GM12865 (cell line): ENCODE results near the gene RNF207.
A peak's percentile ranks its signal among the peaks of the same experiment; 100 is the strongest.

Experiments used
- DNase-seq: peaks from one replicate; pipeline ENCODE4 v3.0.0; 2010; ENCODE audit warnings: low read depth
- H3K4me3 ChIP-seq: 2 replicates; pipeline ENCODE4 v1.5.1; 2011; ENCODE audit warnings: mild to moderate bottlenecking, low read depth, low read length, control low read depth
- TF ChIP-seq, protein P1 (sequence below): IDR thresholded peaks from 2 replicates; pipeline ENCODE4 v1.5.1; 2011; ENCODE audit warnings: low read length, control low read depth, low read depth, inconsistent platforms; ENCODE audit not compliant: insufficient read depth; ENCODE audit errors: missing control alignments

Gene RNF207, protein sequence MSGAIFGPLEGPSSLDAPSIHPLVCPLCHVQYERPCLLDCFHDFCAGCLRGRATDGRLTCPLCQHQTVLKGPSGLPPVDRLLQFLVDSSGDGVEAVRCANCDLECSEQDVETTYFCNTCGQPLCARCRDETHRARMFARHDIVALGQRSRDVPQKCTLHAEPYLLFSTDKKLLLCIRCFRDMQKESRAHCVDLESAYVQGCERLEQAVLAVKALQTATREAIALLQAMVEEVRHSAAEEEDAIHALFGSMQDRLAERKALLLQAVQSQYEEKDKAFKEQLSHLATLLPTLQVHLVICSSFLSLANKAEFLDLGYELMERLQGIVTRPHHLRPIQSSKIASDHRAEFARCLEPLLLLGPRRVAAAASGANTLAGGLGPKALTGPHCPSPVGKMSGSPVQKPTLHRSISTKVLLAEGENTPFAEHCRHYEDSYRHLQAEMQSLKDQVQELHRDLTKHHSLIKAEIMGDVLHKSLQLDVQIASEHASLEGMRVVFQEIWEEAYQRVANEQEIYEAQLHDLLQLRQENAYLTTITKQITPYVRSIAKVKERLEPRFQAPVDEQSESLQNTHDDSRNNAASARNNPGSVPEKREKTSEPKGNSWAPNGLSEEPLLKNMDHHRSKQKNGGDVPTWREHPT

DNA sequence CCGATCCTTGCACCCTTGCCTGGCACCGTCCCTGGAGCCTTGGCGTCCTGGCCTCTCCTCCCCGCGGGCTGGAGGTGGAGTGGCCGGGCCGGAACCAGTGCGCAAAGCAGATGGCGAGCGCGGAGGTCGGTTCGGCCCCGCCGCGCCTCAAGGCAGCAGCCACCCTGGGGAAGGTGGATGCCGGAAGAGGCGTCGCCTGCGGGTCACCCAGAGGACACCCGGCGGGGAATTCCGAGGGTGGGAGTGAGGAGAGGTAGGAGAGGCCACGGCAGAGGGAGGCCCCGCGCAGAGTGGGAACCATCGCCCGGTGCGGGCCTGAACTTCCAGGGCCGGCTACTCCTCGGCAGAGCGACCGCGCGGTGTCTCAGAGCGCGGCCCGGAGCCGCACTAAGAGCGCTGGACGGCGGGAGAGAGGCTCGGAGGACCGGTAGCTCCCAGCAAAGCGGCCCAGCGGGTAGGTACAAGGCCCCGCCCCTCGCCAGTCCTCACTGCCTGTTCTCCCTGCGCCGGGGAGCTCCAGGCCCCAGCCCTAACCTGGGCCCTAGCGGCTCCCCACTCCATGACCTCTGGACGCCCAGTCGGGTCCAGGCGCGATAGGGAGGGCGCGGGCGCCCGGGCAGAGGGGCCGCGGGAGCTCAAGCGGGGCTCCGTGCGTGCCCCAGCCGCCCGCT lies at the start of gene RNF207:
RNF207 (plus strand) TSS at position 271 of the 671 bp plus-strand sequence. CDS start 417 bp downstream, outside the sequence.
- DNase-seq, result peak; percentile 79
- H3K4me3 ChIP-seq, result peak within 1 kb of the TSS; percentile 62
- TF ChIP-seq, protein P1, sequence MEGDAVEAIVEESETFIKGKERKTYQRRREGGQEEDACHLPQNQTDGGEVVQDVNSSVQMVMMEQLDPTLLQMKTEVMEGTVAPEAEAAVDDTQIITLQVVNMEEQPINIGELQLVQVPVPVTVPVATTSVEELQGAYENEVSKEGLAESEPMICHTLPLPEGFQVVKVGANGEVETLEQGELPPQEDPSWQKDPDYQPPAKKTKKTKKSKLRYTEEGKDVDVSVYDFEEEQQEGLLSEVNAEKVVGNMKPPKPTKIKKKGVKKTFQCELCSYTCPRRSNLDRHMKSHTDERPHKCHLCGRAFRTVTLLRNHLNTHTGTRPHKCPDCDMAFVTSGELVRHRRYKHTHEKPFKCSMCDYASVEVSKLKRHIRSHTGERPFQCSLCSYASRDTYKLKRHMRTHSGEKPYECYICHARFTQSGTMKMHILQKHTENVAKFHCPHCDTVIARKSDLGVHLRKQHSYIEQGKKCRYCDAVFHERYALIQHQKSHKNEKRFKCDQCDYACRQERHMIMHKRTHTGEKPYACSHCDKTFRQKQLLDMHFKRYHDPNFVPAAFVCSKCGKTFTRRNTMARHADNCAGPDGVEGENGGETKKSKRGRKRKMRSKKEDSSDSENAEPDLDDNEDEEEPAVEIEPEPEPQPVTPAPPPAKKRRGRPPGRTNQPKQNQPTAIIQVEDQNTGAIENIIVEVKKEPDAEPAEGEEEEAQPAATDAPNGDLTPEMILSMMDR, result no peak

DNA sequence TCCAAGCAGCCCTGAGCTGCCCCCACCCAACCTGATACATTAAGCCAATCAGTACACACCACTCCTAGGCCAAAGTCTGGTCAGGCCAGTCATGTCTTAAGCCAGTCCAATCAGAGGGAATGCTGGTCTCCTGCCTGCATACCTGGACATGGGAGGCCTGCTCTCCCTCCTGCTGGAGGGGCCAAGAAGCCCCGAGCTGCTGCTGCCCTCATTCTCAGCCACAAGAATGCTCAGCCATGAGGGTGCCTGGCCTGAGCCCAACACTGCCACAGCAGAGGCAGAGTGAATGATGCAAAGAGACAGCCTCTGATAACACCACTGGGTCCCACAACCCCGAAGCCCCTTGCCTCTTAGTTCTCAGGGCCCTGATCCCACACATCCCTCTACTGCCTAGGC lies 48.8 kb upstream of the RNF207 start:
- no peak overlapping the region for H3K4me3 ChIP-seq
- no peak for DNase-seq
- TF ChIP-seq, protein P1, result no peak

DNA sequence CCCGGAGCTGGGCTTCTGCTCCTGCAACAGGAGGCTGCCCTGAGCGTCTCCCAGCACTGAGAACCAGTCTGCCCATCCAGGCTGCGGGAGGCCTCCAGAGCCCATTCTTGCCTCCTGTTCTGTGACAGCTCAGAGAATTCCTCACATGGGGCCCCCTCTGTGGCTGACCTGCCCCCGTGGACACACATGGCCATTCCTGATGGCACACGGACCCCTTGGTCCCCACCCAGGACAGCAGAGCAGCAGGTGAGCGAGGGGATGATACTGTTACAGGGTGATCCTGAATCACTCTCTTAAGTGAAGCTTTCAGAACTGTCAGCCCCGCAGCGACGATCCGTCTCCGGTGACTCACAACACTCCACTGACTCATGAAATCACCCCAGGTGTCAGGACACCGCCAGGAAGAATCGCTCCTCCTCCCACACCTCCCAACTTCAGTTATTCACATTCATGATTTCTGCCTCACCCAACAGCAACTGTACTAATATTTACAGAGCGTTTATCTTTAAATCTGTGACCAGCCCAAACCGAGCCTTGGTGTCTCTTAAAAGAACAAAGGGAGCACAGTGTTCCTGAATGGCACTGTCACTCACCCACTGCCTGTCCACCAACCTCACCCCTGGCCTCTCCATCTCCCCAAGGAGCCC lies 48.3 kb upstream of the RNF207 start:
- TF ChIP-seq, protein P1, result no peak
- H3K4me3 ChIP-seq, result no peak overlapping the region
- DNase-seq, result no peak

DNA sequence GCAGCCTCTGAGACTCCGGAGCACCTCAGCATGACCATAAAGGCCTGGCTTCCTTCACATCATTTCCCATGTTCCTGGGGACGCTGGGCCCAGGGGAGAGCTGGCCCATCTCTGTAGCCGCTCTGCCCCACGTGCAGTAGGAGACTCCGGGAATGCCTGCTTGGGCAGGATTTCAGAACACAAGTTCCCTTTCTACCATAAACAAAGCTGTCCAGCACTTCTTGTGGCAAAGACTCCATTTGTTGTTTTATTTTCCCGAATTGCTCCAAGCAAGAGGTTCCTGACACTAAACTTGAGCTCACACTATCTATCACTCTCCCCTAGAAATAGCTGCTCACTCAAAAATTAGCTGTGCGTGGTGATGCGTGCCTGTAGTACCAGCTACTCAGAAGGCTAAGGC lies 47.7 kb upstream of the RNF207 start:
- no peak for DNase-seq
- no peak overlapping the region for H3K4me3 ChIP-seq
- TF ChIP-seq, protein P1, result no peak

DNA sequence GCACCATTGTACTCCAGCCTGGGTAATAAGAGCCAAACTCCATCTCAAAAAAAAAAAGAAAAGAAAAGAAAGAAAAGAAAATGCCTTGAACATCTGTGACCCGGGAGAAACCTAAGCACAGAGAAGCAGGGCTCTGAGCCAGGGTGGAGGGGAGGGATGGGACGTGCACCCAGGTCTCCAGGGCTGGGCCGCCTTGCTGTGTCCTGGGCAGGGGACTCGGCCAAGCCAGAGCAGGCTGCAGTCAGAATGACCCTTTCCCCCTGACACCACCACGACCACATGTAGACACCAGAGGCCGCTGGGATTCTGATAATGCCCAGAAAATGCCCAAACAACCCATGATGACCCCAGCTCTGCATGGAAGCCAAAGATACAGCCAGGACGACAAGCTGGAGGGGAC lies 43.6 kb upstream of the RNF207 start:
- TF ChIP-seq, protein P1, result no peak
- H3K4me3 ChIP-seq, result no peak overlapping the region
- DNase-seq, result no peak

DNA sequence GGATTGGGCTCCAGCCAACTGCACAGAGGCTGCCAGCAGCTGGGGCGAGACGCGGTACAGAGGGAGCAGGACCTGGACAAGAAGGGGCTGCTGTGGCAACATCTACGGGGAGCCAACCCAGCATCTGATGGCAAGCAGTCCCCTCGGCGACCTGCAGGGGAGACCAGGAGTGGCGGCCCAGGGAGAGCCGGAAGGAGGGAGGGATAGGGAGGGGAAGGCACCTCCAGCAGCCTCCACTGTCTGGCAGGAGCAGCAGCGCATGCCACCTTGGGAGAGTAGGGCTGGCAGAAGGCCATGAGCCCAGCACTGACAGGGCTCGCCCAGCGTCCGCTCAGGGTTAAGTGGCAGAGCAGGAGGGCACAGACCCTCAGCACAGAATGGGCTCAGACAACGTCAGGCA lies 43.1 kb upstream of the RNF207 start:
- no peak for DNase-seq

More for the DNA sequence above, 43.1 kb upstream of the RNF207 start:
- TF ChIP-seq, protein P1, result no peak
- no peak overlapping the region for H3K4me3 ChIP-seq
